Hypothalamus (tissue), 51 donors: Measurements from ENCODE around the gene STAB2.

ENCODE experiments used
- DNase-seq, 51 donors: peaks; one replicate each; lab custom pipeline; 2025; lab: John Stamatoyannopoulos, UW

Gene STAB2

GRCh38 chr12:103686026-103686425, 99.0 kb downstream of the STAB2 start:
- DNase-seq, result no peak

- no peak for DNase-seq
These were observed 100.2 kb downstream of the STAB2 start for GRCh38 chr12:103687253-103687652.

GRCh38 chr12:103688376-103689063, 101.4 kb downstream of the STAB2 start:
- no peak for DNase-seq

- DNase-seq, result no peak
These were observed 103.4 kb downstream of the STAB2 start for GRCh38 chr12:103690426-103690825.

- no peak for DNase-seq
These were observed 104.0 kb downstream of the STAB2 start for GRCh38 chr12:103691063-103691462.

- no peak for DNase-seq
These were observed 109.0 kb downstream of the STAB2 start for GRCh38 chr12:103696101-103696500.

GRCh38 chr12:103697971-103698751, 111.1 kb downstream of the STAB2 start:
- no peak for DNase-seq

- DNase-seq, result no peak
These were observed 111.9 kb downstream of the STAB2 start for GRCh38 chr12:103698752-103699560.

GRCh38 chr12:103705098-103705497, 118.0 kb downstream of the STAB2 start:
- DNase-seq, result no peak

- DNase-seq, result no peak
These were observed 118.9 kb downstream of the STAB2 start for GRCh38 chr12:103705927-103706326.

- no peak for DNase-seq
These were observed 120.4 kb downstream of the STAB2 start for GRCh38 chr12:103707446-103707845.

GRCh38 chr12:103710544-103710943, 123.5 kb downstream of the STAB2 start:
- no peak for DNase-seq

- peak in 6 of 51 donors; percentile 1 to 10 (median 4) for DNase-seq
These were observed 125.1 kb downstream of the STAB2 start for GRCh38 chr12:103712216-103712615.

GRCh38 chr12:103715494-103715893, 128.4 kb downstream of the STAB2 start:
- no peak for DNase-seq

GRCh38 chr12:103716517-103717196, 129.6 kb downstream of the STAB2 start:
- DNase-seq, result no peak

- DNase-seq, result no peak
These were observed 138.3 kb downstream of the STAB2 start for GRCh38 chr12:103725398-103725797.

GRCh38 chr12:103727638-103728037, 140.6 kb downstream of the STAB2 start:
- DNase-seq, result no peak

- DNase-seq, result no peak
These were observed 141.2 kb downstream of the STAB2 start for GRCh38 chr12:103728323-103728722.

GRCh38 chr12:103729499-103729898, 142.4 kb downstream of the STAB2 start:
- DNase-seq, result no peak

- no peak for DNase-seq
These were observed 144.5 kb downstream of the STAB2 start for GRCh38 chr12:103731539-103731938.

GRCh38 chr12:103734863-103735262, 147.8 kb downstream of the STAB2 start:
- no peak for DNase-seq
